ENCODE results near the gene DGKG.

DNA sequence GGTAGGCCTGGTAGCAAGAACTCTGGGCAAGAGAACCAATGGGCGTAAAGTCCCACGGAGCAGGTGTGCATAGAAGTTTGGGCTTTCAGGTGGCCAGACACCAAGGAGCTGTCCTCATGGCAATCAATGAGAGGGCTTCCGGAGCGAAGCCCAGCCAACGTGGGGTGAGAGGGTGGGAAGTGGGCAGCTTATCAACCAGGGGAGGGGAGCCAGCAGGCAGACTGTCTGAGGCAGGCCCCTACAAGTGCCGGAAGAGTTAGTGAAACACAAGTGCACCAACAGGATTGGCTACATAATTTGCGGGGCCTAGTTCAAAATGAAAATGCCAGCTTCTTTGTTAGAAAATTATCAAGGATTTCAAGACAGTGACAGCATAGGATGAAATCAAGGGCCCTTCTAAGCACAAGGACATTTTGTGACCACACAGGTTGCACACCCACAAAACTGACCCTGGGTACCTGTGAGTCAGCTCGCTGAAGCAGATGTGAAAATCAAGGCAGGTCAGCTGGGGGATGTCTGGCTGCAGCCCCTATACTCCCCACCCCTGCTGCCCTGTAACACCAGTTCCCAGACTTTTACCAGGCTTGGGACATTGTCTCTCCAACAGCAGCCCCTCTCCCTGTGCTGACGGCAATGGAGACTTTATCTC lies 151.1 kb downstream of the DGKG start:
- TF ChIP-seq, protein P1, sequence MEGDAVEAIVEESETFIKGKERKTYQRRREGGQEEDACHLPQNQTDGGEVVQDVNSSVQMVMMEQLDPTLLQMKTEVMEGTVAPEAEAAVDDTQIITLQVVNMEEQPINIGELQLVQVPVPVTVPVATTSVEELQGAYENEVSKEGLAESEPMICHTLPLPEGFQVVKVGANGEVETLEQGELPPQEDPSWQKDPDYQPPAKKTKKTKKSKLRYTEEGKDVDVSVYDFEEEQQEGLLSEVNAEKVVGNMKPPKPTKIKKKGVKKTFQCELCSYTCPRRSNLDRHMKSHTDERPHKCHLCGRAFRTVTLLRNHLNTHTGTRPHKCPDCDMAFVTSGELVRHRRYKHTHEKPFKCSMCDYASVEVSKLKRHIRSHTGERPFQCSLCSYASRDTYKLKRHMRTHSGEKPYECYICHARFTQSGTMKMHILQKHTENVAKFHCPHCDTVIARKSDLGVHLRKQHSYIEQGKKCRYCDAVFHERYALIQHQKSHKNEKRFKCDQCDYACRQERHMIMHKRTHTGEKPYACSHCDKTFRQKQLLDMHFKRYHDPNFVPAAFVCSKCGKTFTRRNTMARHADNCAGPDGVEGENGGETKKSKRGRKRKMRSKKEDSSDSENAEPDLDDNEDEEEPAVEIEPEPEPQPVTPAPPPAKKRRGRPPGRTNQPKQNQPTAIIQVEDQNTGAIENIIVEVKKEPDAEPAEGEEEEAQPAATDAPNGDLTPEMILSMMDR (IDR thresholded peaks at IDR 0.05), result no peak
- no peak for TF ChIP-seq POLR2A (IDR thresholded peaks at IDR 0.05)

Data from breast epithelium (tissue), 3 donors.